ENCODE results near the gene FGF21. TPM values are rescaled to one million over a fixed set of nuclear protein-coding genes. Genes with fewer than 3 reads are reported as not detected.

Gene FGF21
- total and polyA plus RNA-seq, 10 of the 15 experiments (the other 5 are each of a cell fraction or from before 2014, with no cell fraction given) = not detected

DNA sequence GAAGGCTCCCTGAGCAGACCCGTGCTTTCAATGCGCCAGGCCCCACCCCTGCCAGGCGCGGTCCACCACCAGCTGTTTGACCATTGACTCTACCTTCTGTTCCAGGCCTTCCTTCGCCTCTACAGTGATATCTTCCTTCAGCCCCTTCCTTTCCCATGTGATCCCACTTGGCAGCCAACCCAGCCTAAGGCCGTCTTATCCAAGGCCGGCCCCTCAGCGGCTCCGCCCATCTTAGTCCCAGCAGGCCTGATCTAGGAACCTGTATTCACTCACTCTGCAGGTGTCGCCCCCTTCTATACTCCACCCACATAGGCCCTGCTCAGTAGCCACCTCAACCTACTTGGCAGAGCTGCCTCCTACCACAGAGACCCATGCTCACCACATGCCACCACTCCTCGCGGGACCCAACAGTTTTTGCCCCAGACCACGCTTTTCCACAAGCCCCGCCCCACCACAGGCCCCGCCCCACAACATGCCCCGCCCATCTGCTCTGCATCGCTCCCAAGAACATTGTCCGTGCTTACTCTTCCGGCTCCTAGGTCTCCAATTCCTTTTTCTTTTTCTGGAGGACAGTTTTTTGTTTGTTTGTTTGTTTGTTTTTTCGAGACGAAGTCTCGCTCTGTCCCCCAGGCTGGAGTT is 17.8 kb upstream of the FGF21 start:
- POLR2A ChIA-PET = no interaction called here

More for the DNA sequence above, 17.8 kb upstream of the FGF21 start:
- no TSS peak for BruUV-seq (replicated peaks)
- H3K9ac ChIP-seq (ENCODE audit: control insufficient read depth, insufficient read depth, low read length) = no peak overlapping the region
- H3K27me3 ChIP-seq (replicated peaks in 1 of 2; ENCODE audit: control insufficient read depth in 2 of 2, insufficient read depth in 2 of 2, low read length in 1 of 2) = peaks cover 6 to 9% of the 10 kb centered on the region in 2 experiments; a peak in 3 of 4 replicates
- H2AFZ ChIP-seq (ENCODE audit: control insufficient read depth, low read depth, low read length) = no peak overlapping the region
- in situ Hi-C loops (cut with MboI) (no loop called here), intact Hi-C loops (cut with micrococcal nuclease; ENCODE audit: unreplicated experiment) (no loop called here)
- ChIA-PET RAD21 (ENCODE audit: unreplicated experiment) (no interaction called here), CTCF (interaction anchor here (1.3 kb wide), 1 partner anchor 63 kb away, joined by 3 read pairs; no protein-coding TSS in a partner anchor), SMC1A (ENCODE audit: uncharacterized antibody, unreplicated experiment) (no interaction called here)
- ATAC-seq = no peak
- FAIRE-seq = no peak
- H3K4me3 ChIP-seq = no peak overlapping the region
- no peaks in the 10 kb centered on the region for H3K36me3 ChIP-seq (ENCODE audit: control insufficient read depth in 2 of 2, insufficient read depth in 2 of 2, low read length in 1 of 2)
- WGBS (ENCODE audit: insufficient coverage, insufficient replicate concordance, low lambda C conversion rate, missing lambda C conversion rate) = 73% methylated on average over 21 of the region's 22 CpGs
- DNase-seq (ENCODE audit: low read depth, low spot score) = no peak
- no peaks in the 10 kb centered on the region; the same call in 2 of the 3 replicates for H3K9me3 ChIP-seq (replicated peaks; ENCODE audit: control insufficient read depth, insufficient read depth, low read length)
- H4K20me1 ChIP-seq (ENCODE audit: control insufficient read depth, insufficient read depth) = no peaks in the 10 kb centered on the region
- H3K4me1 ChIP-seq (ENCODE audit: control insufficient read depth, insufficient read depth, low read length) = peaks cover 5% of the 10 kb centered on the region
- H3K4me2 ChIP-seq (ENCODE audit: control insufficient read depth, insufficient read depth) = no peak overlapping the region
- no peaks in the 10 kb centered on the region for H3K79me2 ChIP-seq (ENCODE audit: control insufficient read depth, insufficient read depth, low read length)
- H3K27ac ChIP-seq (ENCODE audit: control insufficient read depth, insufficient read depth) = no peak overlapping the region
- TF ChIP-seq ESRRA (IDR thresholded peaks at IDR 0.05; ENCODE audit: low read length) (no peak), HDAC6 (IDR thresholded peaks at IDR 0.05; ENCODE audit: unreplicated experiment) (no peak), BRCA1 (IDR thresholded peaks at IDR 0.05; ENCODE audit: low read depth, low read length) (no peak), EED (IDR thresholded peaks at IDR 0.05; ENCODE audit: low read depth) (no peak), SMAD5 (IDR thresholded peaks at IDR 0.05; ENCODE audit: low read depth) (no peak), RELA (IDR thresholded peaks at IDR 0.05; ENCODE audit: borderline replicate concordance, partially characterized antibody) (no peak), MXI1 (IDR thresholded peaks at IDR 0.05; ENCODE audit: low read depth, low read length) (no peak), NBN (IDR thresholded peaks at IDR 0.05) (no peak)
- TF ChIP-seq, protein P1, sequence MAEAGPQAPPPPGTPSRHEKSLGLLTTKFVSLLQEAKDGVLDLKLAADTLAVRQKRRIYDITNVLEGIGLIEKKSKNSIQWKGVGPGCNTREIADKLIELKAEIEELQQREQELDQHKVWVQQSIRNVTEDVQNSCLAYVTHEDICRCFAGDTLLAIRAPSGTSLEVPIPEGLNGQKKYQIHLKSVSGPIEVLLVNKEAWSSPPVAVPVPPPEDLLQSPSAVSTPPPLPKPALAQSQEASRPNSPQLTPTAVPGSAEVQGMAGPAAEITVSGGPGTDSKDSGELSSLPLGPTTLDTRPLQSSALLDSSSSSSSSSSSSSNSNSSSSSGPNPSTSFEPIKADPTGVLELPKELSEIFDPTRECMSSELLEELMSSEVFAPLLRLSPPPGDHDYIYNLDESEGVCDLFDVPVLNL (IDR thresholded peaks at IDR 0.05; ENCODE audit: low read depth, low read length) = no peak

Data from GM12878 (cell line).